Parathyroid adenoma (tissue), 2 donors: Measurements from ENCODE around the gene ACADS.

Experiments used
- H2AFZ ChIP-seq: fragments of 300-600 bp; sonication (generic); one replicate; pipeline ENCODE4 v1.7.0; 2017; ENCODE audit warnings: antibody characterized with exemption, mild to moderate bottlenecking
- H3K27ac ChIP-seq: fragments of 300-600 bp; sonication (generic); one replicate; pipeline ENCODE4 v1.7.0; 2017
- H3K27me3 ChIP-seq: fragments of 300-600 bp; sonication (generic); one replicate; pipeline ENCODE4 v1.7.0; 2017; ENCODE audit warnings: low read length; ENCODE audit not compliant: control insufficient read depth, insufficient read depth
- H3K36me3 ChIP-seq: fragments of 300-600 bp; sonication (generic); one replicate; pipeline ENCODE4 v1.7.0; 2017; ENCODE audit warnings: low read length; ENCODE audit not compliant: control insufficient read depth, insufficient read depth
- H3K4me1 ChIP-seq: fragments of 300-600 bp; sonication (generic); one replicate; pipeline ENCODE4 v1.7.0; 2017; ENCODE audit warnings: control low read depth
- H3K4me2 ChIP-seq: fragments of 300-600 bp; sonication (generic); one replicate; pipeline ENCODE4 v1.7.0; 2017; ENCODE audit warnings: low read length
- H3K4me3 ChIP-seq: fragments of 300-600 bp; sonication (generic); one replicate; pipeline ENCODE4 v1.7.0; 2017; ENCODE audit warnings: low read depth, low read length
- H3K79me2 ChIP-seq: fragments of 300-600 bp; sonication (generic); one replicate; pipeline ENCODE4 v1.7.0; 2017; ENCODE audit warnings: control low read depth
- H3K9ac ChIP-seq: fragments of 300-600 bp; sonication (generic); one replicate; pipeline ENCODE4 v1.7.0; 2017; ENCODE audit warnings: mild to moderate bottlenecking
- H3K9me3 ChIP-seq: fragments of 300-600 bp; sonication (generic); one replicate; pipeline ENCODE4 v1.7.0; 2017; ENCODE audit warnings: low read length; ENCODE audit not compliant: control insufficient read depth
- CTCF ChIP-seq: fragments of 300-600 bp; sonication (generic); IDR thresholded peaks from one replicate; pipeline ENCODE4 v1.7.0; 2017; ENCODE audit warnings: antibody characterized with exemption, mild to moderate bottlenecking
- donor health status: primary hyperparathyroidism.

The ACADS gene

GRCh38 chr12:120736404-120737331 is 11.0 kb downstream of the ACADS start:
- Histone ChIP-seq H3K4me3 (no peak overlapping the region), H3K4me1 (no peaks in the 10 kb centered on the region), H3K79me2 (no peaks in the 10 kb centered on the region), H3K36me3 (no peaks in the 10 kb centered on the region), H3K9me3 (no peaks in the 10 kb centered on the region), H3K9ac (no peak overlapping the region), H3K27ac (no peak overlapping the region), H3K4me2 (no peak overlapping the region), H2AFZ (no peak overlapping the region), H3K27me3 (no peaks in the 10 kb centered on the region)
- TF ChIP-seq CTCF = no peak

- Histone ChIP-seq H3K27me3 (no peaks in the 10 kb centered on the region), H2AFZ (no peak overlapping the region), H3K79me2 (no peaks in the 10 kb centered on the region), H3K4me2 (no peak overlapping the region), H3K27ac (no peak overlapping the region), H3K36me3 (no peaks in the 10 kb centered on the region), H3K9ac (no peak overlapping the region), H3K9me3 (no peaks in the 10 kb centered on the region), H3K4me1 (no peaks in the 10 kb centered on the region), H3K4me3 (no peak overlapping the region)
- TF ChIP-seq CTCF = no peak
These were observed 12.1 kb downstream of the ACADS start for GRCh38 chr12:120737557-120738251.

GRCh38 chr12:120738252-120739030 is 12.8 kb downstream of the ACADS start:
- H3K4me2 ChIP-seq = no peak overlapping the region
- no peak overlapping the region for H3K9ac ChIP-seq
- H3K4me3 ChIP-seq = no peak overlapping the region
- no peaks in the 10 kb centered on the region for H3K9me3 ChIP-seq
- no peak overlapping the region for H3K27ac ChIP-seq
- no peaks in the 10 kb centered on the region for H3K4me1 ChIP-seq
- no peaks in the 10 kb centered on the region for H3K36me3 ChIP-seq
- H2AFZ ChIP-seq = no peak overlapping the region
- H3K27me3 ChIP-seq = no peaks in the 10 kb centered on the region
- TF ChIP-seq CTCF = no peak
- H3K79me2 ChIP-seq = no peaks in the 10 kb centered on the region

GRCh38 chr12:120739031-120739762 is 13.6 kb downstream of the ACADS start:
- no peak for TF ChIP-seq CTCF
- H3K4me2 ChIP-seq = no peak overlapping the region
- no peak overlapping the region for H3K9ac ChIP-seq

More at GRCh38 chr12:120739031-120739762, 13.6 kb downstream of the ACADS start:
- Histone ChIP-seq H3K9me3 (no peaks in the 10 kb centered on the region), H3K4me3 (no peak overlapping the region), H3K79me2 (no peaks in the 10 kb centered on the region), H3K27ac (no peak overlapping the region), H3K27me3 (no peaks in the 10 kb centered on the region), H2AFZ (no peak overlapping the region), H3K36me3 (no peaks in the 10 kb centered on the region), H3K4me1 (no peaks in the 10 kb centered on the region)
